NCI-H1694 treated with DMSO at 0.1 percent for 48 hours (cell line): ENCODE data around the gene LCN10.
"Not testable (repeated sequence)": the region's sequence is repeated elsewhere in the genome, so short reads cannot be mapped to it uniquely, and the experiment has no call there.

ENCODE experiments used
- DNase-seq: peaks from one replicate; lab custom pipeline; 2025; lab: John Stamatoyannopoulos, UW

LCN10 gene

GRCh38 chr9:136719195-136719880 lies 23.4 kb downstream of the LCN10 start:
- DNase-seq, result no peak

DNA sequence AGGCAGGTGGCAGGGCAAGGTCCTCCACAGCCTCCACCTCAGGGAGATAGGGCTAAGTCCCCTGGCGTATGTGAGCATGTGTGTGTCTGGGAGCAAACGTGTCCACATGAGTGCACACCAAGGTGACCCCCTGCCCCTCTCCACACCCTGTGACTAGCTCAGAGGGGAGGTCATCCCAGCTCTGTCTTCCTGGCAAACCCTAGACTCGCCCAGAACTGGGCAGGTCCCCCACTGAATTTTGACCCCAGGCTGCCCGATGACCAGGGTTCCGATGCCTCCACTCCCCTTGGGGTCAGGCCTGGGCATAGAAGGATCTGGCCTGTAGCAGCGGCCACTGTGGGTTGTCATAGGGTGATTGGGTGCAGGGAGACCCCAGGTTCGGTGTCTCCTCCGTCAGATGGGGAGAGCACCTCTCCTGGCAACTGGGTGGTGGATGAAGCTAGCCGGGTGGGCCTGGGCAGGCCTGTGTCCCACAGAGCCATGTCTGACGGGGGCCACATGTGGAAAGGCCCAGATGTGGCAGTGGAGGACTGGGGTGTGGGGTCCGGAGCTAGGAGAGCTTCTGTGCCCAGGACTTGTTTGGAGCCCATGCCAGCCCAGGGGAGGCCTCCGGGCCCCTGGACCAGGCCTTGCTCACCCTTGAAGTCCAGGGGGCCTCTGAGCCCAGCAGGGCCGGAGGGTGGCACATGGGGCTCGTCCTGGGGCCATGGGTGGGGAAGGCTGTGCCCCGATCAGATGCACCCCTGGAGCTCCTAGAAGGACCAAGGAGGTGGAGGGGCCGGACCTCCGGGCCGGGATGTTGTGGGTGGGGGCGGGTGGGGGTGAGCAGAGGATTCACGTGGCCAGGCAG lies 24.2 kb downstream of the LCN10 start:
- DNase-seq, result no peak

DNA sequence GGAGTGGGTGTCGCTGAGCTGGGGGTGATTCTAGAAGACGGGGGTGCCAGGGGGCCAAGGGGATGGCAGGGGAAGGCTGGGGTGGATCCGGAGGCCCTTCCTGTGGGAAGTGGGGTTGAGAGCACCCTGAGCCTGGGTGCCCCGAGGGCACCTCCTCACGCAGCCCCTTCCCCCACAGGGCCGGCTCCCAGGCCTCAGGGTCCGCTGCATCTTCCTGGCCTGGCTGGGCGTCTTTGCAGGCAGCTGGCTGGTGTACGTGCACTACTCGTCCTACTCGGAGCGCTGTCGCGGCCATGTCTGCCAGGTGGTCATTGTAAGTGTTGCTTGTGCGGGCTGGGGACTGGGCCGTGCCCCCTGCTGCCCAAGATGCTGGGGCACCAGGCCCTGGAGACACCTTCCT lies 25.3 kb downstream of the LCN10 start:
- DNase-seq, result no peak

GRCh38 chr9:136714893-136715274 lies 27.9 kb downstream of the LCN10 start:
- DNase-seq, result no peak

DNA sequence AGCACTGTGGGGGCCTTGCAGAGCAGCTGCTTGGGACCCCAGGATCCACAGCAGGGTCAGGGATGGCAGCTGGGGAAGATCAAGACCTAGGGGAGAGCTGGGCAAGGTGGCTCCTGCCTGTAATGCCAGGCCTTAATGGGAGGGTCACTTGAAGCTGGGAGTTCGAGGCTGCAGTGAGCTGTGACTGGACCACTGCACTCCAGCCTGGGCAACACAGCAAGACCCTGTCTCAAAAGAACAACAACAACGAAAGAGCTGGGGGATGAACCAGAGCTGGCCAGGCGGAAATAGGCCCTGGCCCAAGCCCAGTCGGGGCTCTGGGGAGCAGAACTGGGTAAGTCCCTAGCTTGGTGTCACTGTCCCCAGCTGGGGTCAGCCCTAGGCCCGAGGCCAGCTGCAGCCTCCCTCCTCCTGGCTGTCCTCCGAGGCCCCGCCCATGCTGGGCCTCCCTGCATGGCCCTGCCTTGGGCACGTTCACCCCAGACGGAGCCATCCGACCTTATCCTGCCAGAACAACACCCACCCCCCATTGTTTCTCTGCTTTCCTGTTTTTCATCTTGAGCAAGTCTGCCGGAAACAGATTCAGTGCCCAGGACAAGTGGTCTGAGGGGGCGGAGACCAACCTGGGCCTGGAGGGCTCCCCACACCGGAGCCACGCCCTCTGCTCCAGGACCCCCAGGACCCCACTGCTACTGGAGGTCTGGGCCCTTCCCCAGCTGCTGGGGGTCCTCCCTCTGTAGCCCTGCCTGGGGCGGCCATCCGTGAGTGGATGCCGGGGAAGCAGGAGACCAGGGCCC lies 28.4 kb downstream of the LCN10 start:
- no peak for DNase-seq

- no peak for DNase-seq
Observed at GRCh38 chr9:136713550-136713949, 29.2 kb downstream of the LCN10 start.

- DNase-seq, result no peak
Observed at GRCh38 chr9:136712690-136713544, 29.8 kb downstream of the LCN10 start.

DNA sequence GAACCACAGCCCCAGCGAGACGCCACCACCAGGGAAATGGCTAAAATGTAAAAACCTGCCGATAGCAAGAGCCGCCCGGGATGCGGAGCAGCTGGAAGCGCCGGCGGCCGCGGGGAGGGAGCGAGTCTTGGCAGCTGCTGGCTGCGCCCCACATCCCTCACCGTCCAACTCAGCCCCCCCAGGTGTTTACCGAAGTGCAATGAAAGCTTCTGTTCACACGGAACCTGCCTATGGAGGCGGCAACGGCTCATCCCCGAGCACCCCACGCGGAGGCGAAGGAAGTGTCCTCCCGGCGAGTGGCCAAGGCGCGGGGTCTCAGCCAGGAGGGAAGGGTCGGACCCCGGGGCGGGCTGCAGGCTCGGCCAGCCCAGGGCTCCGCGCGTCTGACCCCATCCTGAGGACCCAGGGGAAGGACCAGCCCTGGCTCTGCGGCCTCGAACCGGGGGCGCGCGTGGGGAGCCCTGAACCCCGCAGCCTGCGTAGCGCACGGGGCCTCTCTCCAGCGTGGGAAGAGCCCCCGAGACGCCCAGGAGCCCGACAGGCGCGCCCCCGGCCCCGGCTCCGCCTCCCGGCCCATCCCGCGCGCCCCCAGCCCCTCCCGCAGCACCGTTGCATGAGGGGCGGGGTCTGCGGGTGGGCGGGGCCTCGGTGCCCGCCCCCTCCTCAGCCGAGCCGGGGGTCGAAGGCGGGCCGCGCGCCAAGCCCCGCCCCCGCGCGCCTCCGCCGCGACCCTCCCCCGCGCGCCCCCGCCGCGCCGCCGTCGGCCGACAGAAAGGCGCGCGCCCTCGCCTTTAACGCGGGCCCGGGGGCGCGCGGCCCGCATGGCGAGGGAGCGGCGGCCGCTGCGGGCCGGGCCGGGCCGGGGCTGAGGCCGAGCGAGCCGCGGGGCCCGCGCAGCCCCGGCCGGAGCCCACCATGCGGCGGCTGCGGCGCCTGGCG lies 30.7 kb downstream of the LCN10 start, which contains the start of gene DIPK1B:
Gene DIPK1B, plus strand, starts transcription at position 822 of the 939 bp plus-strand sequence. Its CDS starts 94 bp downstream, at position 916.
- DNase-seq, result peak; percentile 17

- DNase-seq, result not testable (repeated sequence)
Observed at GRCh38 chr9:136711219-136711648, 31.5 kb downstream of the LCN10 start.

GRCh38 chr9:136710543-136710942 lies 32.2 kb downstream of the LCN10 start:
- no peak for DNase-seq

DNA sequence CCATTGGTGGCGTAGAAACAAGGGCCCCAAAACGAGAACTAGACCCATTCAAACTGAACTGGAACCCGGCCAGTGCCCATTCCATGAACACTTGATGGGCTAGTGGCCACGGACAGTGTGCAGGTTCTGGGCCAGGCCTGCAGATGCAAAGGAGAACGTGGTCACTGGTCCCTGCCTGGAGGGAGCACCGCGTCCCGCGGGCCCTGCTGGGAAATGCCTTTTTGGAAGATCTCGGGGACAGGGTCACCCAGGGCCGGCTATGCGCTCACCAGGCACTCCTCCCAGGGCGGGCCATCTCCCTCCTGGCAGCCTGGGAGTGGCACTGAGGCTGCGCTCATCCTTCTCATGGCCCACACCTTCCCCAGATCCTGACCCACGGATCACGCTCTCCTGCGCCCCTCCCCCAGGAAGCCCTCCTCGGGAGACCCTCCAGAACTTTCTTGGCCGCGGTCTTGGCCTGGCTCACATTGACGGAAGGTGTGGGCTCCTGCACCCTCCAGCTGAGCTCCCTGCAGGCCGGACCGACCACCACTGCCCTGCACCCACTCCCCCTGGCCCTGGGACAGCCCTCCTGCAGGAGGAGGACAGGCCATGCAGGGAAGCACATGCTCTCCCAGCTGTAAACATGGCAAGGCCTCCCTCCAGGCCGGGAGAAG lies 33.2 kb downstream of the LCN10 start:
- no peak for DNase-seq

DNA sequence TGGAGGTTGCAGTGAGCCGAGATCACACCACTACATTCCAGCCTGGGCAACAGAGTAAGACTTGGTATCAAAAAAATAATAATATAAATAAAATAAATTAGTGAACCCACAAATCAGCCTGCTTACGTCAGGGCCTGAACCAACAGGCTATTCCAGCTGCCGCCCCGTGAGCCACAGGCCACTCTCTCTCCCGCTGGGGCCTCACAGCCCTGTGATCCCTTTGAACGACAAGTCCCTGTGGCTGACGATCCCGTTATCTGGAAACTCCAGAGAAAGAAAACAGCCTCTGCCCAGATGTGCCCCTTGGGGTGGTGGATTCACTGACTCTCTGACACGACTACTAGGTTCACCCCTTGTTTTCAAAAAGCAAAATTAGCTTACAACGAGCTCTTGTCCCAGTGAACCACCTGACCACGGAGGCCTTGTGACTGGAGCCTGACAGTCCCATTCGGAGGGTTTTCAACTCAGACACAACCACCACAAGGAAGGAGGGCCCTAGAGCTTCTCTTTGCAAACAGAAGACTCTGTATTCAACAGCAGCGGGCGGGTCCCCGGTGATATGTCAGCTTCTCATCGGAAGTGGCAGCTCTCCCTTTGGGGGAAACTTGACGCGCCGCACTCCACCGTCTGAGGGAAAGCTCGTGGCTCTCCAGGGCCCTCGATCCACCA lies 34.8 kb downstream of the LCN10 start:
- no peak for DNase-seq

DNA sequence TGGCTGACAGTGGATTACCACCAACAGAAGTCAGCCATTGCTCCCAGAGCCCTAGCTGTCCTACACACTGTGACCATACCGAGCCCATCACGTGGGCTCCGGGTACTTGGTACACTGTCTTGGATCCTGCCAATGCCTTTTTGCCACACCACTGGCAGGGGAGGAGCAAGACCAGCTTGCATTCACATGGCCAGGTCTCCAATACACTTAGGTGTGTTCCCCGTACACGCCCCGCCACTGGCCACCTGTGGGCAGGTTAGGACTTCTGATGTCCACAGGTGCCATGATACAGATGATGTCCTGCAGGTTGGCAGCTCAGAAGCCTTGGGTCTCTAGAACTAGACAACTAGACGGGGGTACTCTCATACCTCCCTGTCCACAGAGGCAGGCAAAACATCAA lies 35.7 kb downstream of the LCN10 start:
- DNase-seq, result no peak

DNA sequence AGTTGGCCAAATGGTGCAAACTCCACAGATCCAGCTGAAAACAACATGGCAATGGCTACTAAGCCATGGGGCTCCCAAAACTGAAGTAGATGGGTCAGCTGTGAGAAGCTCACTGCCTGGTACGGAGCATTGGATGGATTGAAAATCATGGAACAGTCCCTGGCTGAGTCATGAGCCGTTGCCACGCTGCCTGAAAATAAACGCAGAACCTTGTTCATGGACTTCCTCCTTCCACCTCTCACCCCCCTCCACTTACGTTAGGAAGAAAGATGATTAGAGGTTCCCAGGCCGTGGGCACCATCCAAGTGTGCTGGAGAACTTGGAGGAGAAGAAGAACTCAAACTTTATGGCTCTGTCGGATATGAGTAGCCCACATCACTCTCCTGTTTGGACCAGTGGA lies 37.2 kb downstream of the LCN10 start:
- DNase-seq, result no peak

DNA sequence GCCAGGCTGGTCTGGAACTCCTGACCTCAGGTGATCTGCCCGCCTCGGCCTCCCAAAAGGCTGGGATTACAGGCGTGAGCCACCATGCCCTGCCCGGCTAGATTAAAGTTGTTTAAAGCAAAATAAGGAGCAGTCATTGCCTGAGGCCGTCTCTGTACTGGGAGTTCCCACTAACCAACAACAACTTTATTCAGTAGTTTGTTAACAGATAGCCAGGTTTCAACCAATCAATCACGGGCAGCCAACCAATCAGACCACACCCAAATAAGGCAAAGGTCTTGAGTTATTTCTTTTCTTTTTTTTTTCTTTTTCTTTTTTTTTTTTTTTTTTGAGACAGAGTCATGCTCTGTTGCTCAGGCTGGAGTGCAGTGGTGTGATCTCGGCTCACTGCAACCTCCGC lies 38.0 kb downstream of the LCN10 start:
- DNase-seq, result not testable (repeated sequence)

GRCh38 chr9:136703276-136703860 lies 39.4 kb downstream of the LCN10 start:
- DNase-seq, result no peak

GRCh38 chr9:136701668-136702053 lies 41.1 kb downstream of the LCN10 start:
- DNase-seq, result no peak

DNA sequence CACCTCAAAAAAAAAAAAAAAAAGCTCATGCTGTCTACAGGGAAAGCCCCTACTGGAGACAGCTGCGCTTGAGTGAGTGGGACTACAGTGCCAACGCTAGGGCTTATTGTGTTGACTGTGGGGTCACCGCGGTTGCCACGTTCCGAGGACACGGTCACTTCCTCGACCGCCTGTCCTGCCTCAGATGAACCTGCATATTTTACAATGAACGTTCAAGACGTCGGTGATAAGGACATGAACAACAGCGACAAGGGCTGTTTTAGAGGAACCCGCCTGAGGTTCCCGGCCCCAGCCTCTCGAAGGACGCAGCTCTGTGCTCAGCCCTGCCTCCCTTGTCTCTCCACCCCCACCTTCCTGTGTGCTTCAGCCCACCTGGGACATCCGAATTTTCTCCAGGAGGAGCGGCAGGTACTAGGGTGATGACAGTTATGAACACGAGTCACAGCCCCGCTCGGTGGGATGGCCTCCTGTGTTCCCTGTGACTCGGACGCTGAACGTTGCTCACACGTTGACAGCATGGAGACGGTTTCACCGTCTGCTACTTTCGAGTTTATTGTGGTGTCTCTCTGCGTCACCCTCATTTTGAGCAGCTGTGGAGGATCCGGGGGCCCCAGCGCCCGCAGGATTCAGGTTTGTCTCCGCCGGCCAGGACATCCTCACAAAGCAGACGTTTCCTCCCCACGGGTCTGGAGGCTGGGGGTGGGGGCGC lies 41.6 kb downstream of the LCN10 start:
- DNase-seq, result no peak
